Motor neuron (in vitro differentiated cells): ENCODE data around the gene STARD9. TPM values are rescaled to one million over a fixed set of nuclear protein-coding genes. Genes with fewer than 3 reads are reported as not detected.

Experiments
- ATAC-seq, 8 experiments: fragments of 200-7000 bp; cut with Tn5 transposase; replicated peaks in 6 of 8; 2 replicates each; pipeline ENCODE4 v1.8.0; 2021; ENCODE audit warnings: mild to moderate bottlenecking in 8 of 8, moderate library complexity in 8 of 8
- H3K27ac ChIP-seq, 2 donors: fragments of 250-450 bp; sonication (Bioruptor Pico); 2 replicates each; pipeline ENCODE4 v1.9.0; 2021; ENCODE audit warnings: antibody characterized with exemption in 2 of 2, mild to moderate bottlenecking in 2 of 2, moderate library complexity in 1 of 2
- H3K4me1 ChIP-seq, 2 donors: fragments of 250-450 bp; sonication (Bioruptor Pico); replicated peaks in 1 of 2; 2 replicates each; pipeline ENCODE4 v1.6.1; 2021; ENCODE audit warnings: antibody characterized with exemption in 2 of 2, mild to moderate bottlenecking in 2 of 2, moderate library complexity in 1 of 2
- H3K4me3 ChIP-seq, 5 donors: fragments of 250-450 bp; sonication (Bioruptor Pico); 2 replicates each; pipeline ENCODE4 v1.9.0; 2021; ENCODE audit warnings: antibody characterized with exemption in 5 of 5, mild to moderate bottlenecking in 5 of 5, moderate library complexity in 4 of 5
- WGBS, 10 experiments: fragments of 450-650 bp; shearing (Covaris generic); methylation state at CpG; one replicate each; pipeline ENCODE4 v1.0.0; 2022; 5-methylcytosine and 5-hydroxymethylcytosine counted together
- in situ Hi-C, 9 experiments: fragments of 400-800 bp; cut with MboI; loops; one replicate each; pipeline ENCODE4 v1.15.0; 2021; ENCODE audit warnings: low sequenced_read_pairs in 9 of 9, low pct_unique_long_range_greater_than_20kb in 2 of 9; ENCODE audit not compliant: unreplicated experiment in 9 of 9
- total RNA-seq, 8 experiments: library from RNA; unstranded; fragments of 300-600 nt; gene quantifications; 2 replicates each; pipeline versions ENCODE4 v1.2.3 to v1.2.4, GENCODE V29; 2022

STARD9 gene
- total RNA-seq, 8 experiments from 2014 or later = 1.6 to 14.3 (median 8.9) TPM

- WGBS, 10 experiments = 0 to 100% (median 77%) methylated on average over 1 to 4 of the region's 4 CpGs; no CpG with 5 or more reads in 2 of the 10 experiments
- ATAC-seq = no peak
- peaks cover 0 to 4% of the 10 kb centered on the region in 2 donors for H3K4me1 ChIP-seq
- H3K4me3 ChIP-seq = no peak overlapping the region
- in situ Hi-C loops = no loop called here
- no peak overlapping the region for H3K27ac ChIP-seq
Observed at GRCh38 chr15:42619656-42620371, 44.4 kb downstream of the STARD9 start.

DNA sequence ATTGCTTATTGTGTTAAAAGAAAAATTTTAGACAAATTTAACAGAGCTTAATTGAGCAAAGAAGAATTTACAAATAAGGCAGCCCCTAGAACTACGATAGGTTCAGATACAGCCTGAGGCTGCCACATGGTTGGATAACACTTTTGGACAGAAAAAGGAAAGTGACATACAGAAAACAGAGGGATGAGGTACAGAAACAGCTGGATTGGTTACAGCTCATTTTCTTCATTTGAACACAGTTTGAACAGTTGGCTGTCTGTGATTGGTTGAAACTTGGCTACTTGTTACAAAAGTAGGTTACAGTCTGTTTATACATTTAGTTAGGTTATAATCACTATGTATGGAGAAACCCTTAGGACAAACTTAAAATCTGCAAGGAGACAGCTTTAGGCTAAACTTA, 46.0 kb downstream of the STARD9 start:
- H3K4me3 ChIP-seq = no peak overlapping the region
- no peak overlapping the region for H3K27ac ChIP-seq
- in situ Hi-C loops = no loop called here
- 50 to 100% (median 93%) methylated on average over 1 of the region's 1 CpG; no CpG with 5 or more reads in 1 of the 10 experiments for WGBS, 10 experiments
- ATAC-seq = no peak
- peaks cover 0 to 4% of the 10 kb centered on the region in 2 donors for H3K4me1 ChIP-seq

DNA sequence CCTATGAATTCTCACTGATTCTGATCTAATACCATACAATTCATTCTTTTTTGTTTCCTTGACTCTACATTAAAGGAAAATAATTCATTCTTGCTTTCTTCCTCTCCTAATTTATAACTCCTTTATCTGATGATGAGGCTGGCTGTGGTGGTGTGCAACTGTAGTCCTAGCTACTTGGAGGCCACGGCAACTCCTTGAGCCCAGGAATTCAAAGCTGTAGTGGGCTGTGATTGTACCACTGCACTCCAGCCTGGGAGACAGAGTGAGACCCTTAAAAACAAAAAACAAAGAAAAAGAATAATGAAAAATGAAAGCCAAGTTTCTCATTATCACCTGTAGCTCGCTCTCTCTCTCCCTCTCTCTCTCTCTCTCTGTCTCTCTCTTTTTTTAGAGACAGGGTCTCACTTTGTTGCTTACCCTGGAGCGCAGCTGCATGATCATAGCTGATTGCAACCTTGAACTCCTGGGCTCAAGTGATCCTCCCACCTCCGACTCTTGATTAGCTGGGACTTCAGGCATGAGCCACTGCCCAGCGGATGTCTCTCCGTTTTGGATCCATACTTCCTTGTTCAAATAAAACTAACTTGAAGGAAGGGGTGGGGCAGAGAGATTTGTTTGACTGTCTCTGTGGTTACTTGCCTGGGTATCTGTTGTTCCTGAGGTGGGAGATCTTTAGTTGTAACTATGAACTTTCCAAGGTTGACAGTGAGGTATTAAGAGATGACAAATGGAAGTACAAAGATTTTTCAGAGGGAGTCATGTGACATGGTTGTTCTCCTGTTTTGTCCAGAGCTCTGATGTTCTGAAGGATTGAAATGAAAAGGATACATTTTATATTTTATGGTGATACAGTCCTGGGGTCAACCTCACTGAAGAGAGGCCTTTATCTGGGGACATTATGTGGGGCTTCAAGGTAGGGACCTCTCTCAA, 46.9 kb downstream of the STARD9 start:
- H3K27ac ChIP-seq = no peak overlapping the region
- in situ Hi-C loops = no loop called here
- peak in 1 of 8 experiments; percentile 75 for ATAC-seq
- WGBS, 10 experiments = 72 to 96% (median 87%) methylated on average over 1 to 6 of the region's 6 CpGs; no CpG with 5 or more reads in 1 of the 10 experiments
- peaks cover 0 to 4% of the 10 kb centered on the region in 2 donors for H3K4me1 ChIP-seq
- H3K4me3 ChIP-seq = no peak overlapping the region

DNA sequence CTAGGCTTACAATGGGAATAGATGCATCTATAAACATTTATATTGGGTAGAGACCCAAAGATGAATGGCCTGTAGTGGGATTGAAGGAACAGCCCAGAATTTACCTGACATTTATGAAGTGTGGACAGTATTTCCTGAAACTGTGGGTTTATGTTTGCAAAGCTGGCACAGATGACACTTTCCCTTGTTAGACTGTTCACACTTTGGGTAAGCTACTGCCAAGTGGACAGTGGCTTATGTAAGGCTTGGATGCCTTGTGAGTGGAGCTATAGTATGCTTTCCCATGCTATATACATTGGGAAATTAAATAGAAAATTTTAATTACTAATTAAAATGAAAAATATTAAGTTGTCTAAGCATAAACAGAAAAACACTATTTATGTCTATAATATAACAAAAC, 48.5 kb downstream of the STARD9 start:
- Histone ChIP-seq H3K27ac (no peak overlapping the region), H3K4me1 (peaks cover 0 to 4% of the 10 kb centered on the region in 2 donors), H3K4me3 (no peak overlapping the region)
- peak in 1 of 8 experiments; percentile 7 for ATAC-seq
- in situ Hi-C loops = no loop called here

- Histone ChIP-seq H3K4me3 (no peak overlapping the region), H3K27ac (no peak overlapping the region), H3K4me1 (peaks cover 0 to 2% of the 10 kb centered on the region in 2 donors)
- ATAC-seq = no peak
- in situ Hi-C loops = no loop called here
- 82 to 100% (median 89%) methylated on average over 1 to 2 of the region's 2 CpGs for WGBS, 10 experiments
Observed at GRCh38 chr15:42627485-42627884, 52.1 kb downstream of the STARD9 start.

- H3K27ac ChIP-seq = no peak overlapping the region
- in situ Hi-C loops = no loop called here
- no peaks in the 10 kb centered on the region for H3K4me1 ChIP-seq
- H3K4me3 ChIP-seq = no peak overlapping the region
- WGBS, 10 experiments = 72 to 100% (median 100%) methylated on average over 1 to 4 of the region's 4 CpGs
- no peak for ATAC-seq
Observed at GRCh38 chr15:42628761-42629160, 53.4 kb downstream of the STARD9 start.

DNA sequence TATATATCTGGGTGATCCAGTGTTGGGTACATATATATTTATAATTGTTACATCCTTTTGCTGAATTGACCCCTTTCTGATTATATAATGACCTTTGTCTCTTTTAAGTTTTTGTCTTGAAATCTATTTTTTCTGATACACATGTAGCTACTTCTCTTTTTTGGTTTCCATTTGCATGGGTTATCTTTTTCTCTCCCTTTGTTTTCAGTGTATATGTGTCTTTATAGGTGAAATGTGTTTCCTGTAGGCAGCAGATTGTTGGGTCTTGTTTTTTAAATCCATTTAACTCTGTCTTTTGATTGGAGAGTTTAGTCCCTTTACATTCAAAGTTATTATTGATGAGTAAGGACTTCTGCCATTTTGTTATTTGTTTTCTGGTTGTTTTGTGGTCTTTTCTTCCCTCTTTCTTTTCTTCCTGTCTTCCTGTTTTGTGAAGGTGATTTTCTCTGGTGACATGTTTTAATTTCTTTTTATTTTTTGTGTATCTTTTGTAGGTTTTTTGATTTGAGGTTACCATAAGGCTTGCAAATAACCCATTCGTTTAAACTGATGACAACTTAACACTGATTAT, 56.8 kb downstream of the STARD9 start:
- H3K27ac ChIP-seq = no peak overlapping the region
- in situ Hi-C loops = no loop called here
- H3K4me1 ChIP-seq = no peaks in the 10 kb centered on the region
- H3K4me3 ChIP-seq = no peak overlapping the region
- 44 to 100% (median 85%) methylated on average over 1 of the region's 1 CpG for WGBS, 10 experiments
- ATAC-seq = no peak

DNA sequence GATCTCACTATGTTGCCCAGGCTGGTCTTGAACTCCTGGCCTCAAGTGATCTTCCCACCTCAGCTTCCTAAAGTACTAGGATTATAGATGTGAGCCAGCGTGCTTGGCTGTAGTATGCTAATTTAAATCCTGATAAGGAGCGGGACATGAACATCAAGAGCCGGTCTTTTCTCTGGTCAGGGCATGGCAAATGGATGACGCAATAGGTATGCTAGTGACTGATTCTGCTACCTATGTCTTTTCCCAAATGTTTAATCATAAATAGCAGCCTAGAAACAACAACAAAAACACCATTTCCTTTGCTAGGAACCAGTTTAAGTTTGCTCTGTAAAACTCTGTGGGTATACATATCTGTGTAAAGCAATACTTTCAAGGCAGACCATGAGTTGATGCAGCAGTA, 64.7 kb downstream of the STARD9 start:
- Histone ChIP-seq H3K27ac (no peak overlapping the region), H3K4me1 (no peaks in the 10 kb centered on the region), H3K4me3 (no peak overlapping the region)
- WGBS, 10 experiments = 67 to 100% (median 94%) methylated on average over 1 to 4 of the region's 4 CpGs; no CpG with 5 or more reads in 3 of the 10 experiments
- no peak for ATAC-seq
- in situ Hi-C loops = no loop called here

DNA sequence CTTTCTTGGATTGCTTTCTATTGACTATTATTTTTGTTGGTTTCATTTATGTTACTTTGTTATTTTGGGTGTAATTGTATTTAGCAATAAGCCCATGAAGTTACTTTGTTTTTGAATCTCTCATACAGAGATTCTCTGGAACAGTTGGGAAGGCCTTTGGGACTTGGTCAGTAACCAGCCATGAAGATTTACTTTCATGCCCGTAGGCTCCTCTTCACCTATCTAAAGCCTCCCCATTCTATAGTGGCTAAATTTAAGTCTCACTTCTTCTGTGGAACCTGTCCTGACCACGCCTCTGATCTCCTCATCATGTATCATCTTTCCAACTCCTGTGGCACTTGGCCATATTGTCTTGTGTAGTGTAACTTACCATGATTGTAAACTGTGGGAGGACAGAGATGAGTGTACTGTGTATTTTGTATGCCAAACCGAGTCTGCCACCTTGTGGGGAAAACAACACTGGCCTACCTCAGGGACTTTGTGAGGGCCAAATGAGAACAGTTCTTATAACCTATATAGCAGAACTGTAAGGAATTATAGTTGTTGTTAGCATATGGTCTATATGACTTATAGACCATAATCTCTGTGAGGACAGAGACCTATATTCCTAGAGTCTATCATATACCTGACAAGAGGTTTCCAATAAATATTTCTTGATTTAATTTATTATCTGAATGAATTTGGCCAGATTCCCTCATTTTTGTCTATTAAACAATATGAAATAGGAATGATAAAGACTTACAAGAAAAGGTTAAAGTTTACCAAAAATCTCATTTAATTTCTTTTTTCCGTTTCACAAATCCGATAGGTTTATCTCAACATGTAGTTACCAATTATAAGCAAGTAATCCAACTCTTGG, 75.0 kb downstream of the STARD9 start:
- 29 to 90% (median 74%) methylated on average over 2 to 5 of the region's 5 CpGs; no CpG with 5 or more reads in 1 of the 10 experiments for WGBS, 10 experiments
- ATAC-seq = peak; percentile 88 to 100 (median 98)
- in situ Hi-C loops = no loop called here

GRCh38 chr15:42665827-42666226, 90.4 kb downstream of the STARD9 start:
- no peak overlapping the region for H3K4me3 ChIP-seq
- no peak overlapping the region for H3K27ac ChIP-seq
- in situ Hi-C loops = no loop called here
- WGBS, 10 experiments = 48 to 100% (median 100%) methylated on average over 1 to 3 of the region's 3 CpGs; no CpG with 5 or more reads in 3 of the 10 experiments
- no peak for ATAC-seq
- H3K4me1 ChIP-seq = no peaks in the 10 kb centered on the region

More for the DNA sequence above, 75.0 kb downstream of the STARD9 start:
- no peak overlapping the region for H3K4me3 ChIP-seq
- H3K4me1 ChIP-seq = no peaks in the 10 kb centered on the region
- H3K27ac ChIP-seq = no peak overlapping the region

GRCh38 chr15:42667855-42668254, 92.4 kb downstream of the STARD9 start:
- 89 to 100% methylated on average over 1 of the region's 1 CpG; no CpG with 5 or more reads in 8 of the 10 experiments for WGBS, 10 experiments
- in situ Hi-C loops = no loop called here

DNA sequence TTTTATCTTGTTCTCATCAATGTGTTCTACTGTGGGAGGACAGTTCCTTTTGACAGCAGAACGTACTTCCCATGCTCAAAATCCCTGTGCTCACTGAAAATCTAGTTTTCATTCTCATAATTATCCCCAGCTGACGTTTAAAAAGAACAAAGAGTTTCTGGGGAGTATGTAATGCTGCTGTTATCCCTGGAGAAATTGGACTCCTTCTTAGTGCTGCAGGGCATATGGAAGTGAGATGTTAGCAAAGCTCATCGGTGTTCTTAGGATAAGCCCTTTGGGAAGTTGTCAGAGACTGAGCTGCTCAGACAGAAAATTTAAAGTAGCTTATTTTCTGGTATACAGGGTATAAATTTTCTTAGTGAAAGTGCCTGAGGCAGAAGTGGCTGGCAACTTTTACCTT, 95.0 kb downstream of the STARD9 start:
- Histone ChIP-seq H3K4me1 (no peaks in the 10 kb centered on the region), H3K27ac (no peak overlapping the region), H3K4me3 (no peak overlapping the region)
- in situ Hi-C loops = no loop called here
- ATAC-seq = peak in 3 of 8 experiments; percentile 36 to 54 (median 53)
- WGBS, 10 experiments = 29 to 100% (median 83%) methylated on average over 1 to 2 of the region's 3 CpGs; no CpG with 5 or more reads in 3 of the 10 experiments

More at GRCh38 chr15:42667855-42668254, 92.4 kb downstream of the STARD9 start:
- Histone ChIP-seq H3K4me3 (no peak overlapping the region), H3K4me1 (no peaks in the 10 kb centered on the region), H3K27ac (no peak overlapping the region)
- peak in 2 of 8 experiments; percentile 69 to 86 for ATAC-seq
